A673 (cell line): Measurements from ENCODE around the gene NXNL1. TPM values are rescaled to one million over a fixed set of nuclear protein-coding genes. Genes with fewer than 3 reads are reported as not detected.

Experiments
- BruUV-seq: library from RNA; stranded (reverse); fragments of 400-500 nt; replicated peaks from 2 replicates; lab custom pipeline; 2021; lab: Mats Ljungman, UMichigan
- CTCF ChIA-PET: fragments of 300-600 bp; sonication (Branson Sonifier 250); formaldehyde crosslinking; loops from one replicate; lab custom pipeline; 2022; ENCODE audit warnings: antibody characterized with exemption; lab: Charles Lee
- POLR2A ChIA-PET: fragments of 300-600 bp; sonication (Branson Sonifier 250); formaldehyde crosslinking; loops from one replicate; lab custom pipeline; 2022; ENCODE audit warnings: antibody characterized with exemption; ENCODE audit not compliant: low non-redundant PET; lab: Charles Lee
- DNase-seq: peaks from one replicate; pipeline ENCODE4 v3.0.0-alpha.2; 2015; ENCODE audit warnings: low spot score
- H3K27ac ChIP-seq: fragments of 200-600 bp; sonication (generic); 2 replicates; pipeline ENCODE4 v1.5.1; 2016; ENCODE audit warnings: mixed run types, low read depth, mild to moderate bottlenecking, mixed read lengths, antibody characterized with exemption, low read length; ENCODE audit not compliant: poor library complexity, severe bottlenecking
- H3K27me3 ChIP-seq: fragments of 200-600 bp; sonication (generic); replicated peaks from 2 replicates; pipeline ENCODE4 v1.6.1; 2017; ENCODE audit warnings: mixed run types, low read depth, mild to moderate bottlenecking, mixed read lengths, antibody characterized with exemption, low read length; ENCODE audit not compliant: insufficient read depth, poor library complexity
- H3K36me3 ChIP-seq: fragments of 200-600 bp; sonication (generic); 2 replicates; pipeline ENCODE4 v1.6.1; 2016; ENCODE audit warnings: mixed run types, mild to moderate bottlenecking, mixed read lengths, antibody characterized with exemption, low read length; ENCODE audit not compliant: insufficient read depth, poor library complexity, severe bottlenecking
- H3K4me1 ChIP-seq: fragments of 200-600 bp; sonication (generic); 2 replicates; pipeline ENCODE4 v1.6.1; 2017; ENCODE audit warnings: mixed run types, mild to moderate bottlenecking, mixed read lengths, antibody characterized with exemption, low read length; ENCODE audit not compliant: insufficient read depth, poor library complexity, severe bottlenecking
- H3K4me3 ChIP-seq: fragments of 200-600 bp; sonication (generic); 2 replicates; pipeline ENCODE4 v1.5.1; 2016; ENCODE audit warnings: low read depth, mixed run types, mild to moderate bottlenecking, mixed read lengths, low read length; ENCODE audit not compliant: poor library complexity, severe bottlenecking
- H3K9me3 ChIP-seq: fragments of 200-600 bp; sonication (generic); 2 replicates; pipeline ENCODE4 v1.6.1; 2016; ENCODE audit warnings: mixed run types, low read depth, mild to moderate bottlenecking, mixed read lengths, antibody characterized with exemption, low read length; ENCODE audit not compliant: poor library complexity, severe bottlenecking
- EZH2 ChIP-seq: fragments of 200-600 bp; sonication (generic); IDR thresholded peaks from 2 replicates; pipeline ENCODE4 v1.6.1; 2017; ENCODE audit warnings: borderline replicate concordance, low read depth, mild to moderate bottlenecking, mixed read lengths, antibody characterized with exemption, low read length; ENCODE audit not compliant: poor library complexity, severe bottlenecking
- intact Hi-C: fragments of 100-400 bp; cut with micrococcal nuclease; formaldehyde crosslinking; loops from one replicate; pipeline ENCODE4 v1.10.0; 2022; ENCODE audit not compliant: unreplicated experiment
- total RNA-seq: library from RNA; stranded (reverse); gene quantifications from 2 replicates; pipeline ENCODE4 v1.2.3, GENCODE V29; 2021
- TF ChIP-seq, protein P1 (sequence below): fragments of 300-800, 200-600 bp; sonication (generic); conservative IDR thresholded peaks from 2 replicates; pipeline ENCODE4 v1.5.1; 2017; ENCODE audit warnings: low read depth, mild to moderate bottlenecking, antibody characterized with exemption, low read length, moderate library complexity, mixed read lengths

The NXNL1 gene
- total RNA-seq, 1 experiment from 2014 or later: not detected

DNA sequence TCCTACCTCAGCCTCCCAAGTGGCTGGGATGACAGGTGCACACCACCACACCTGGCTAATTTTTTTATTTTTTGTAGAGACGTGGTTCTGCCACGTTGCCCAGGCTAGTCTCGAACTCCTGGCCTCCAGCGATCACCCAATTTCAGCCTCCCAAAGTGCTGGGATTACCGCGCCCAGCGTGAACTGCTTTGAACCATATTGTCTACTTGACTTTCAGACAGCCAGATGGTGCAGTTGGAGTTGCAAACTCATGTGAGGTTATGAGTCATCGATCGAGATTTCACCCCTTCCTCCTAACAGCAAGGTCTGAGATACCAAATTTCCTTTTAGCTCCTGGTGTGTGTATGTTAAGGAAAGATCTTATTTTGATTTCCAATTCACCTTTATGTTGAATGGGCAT, 12.3 kb upstream of the NXNL1 start:
- ChIA-PET POLR2A (no interaction called here), CTCF (no interaction called here)
- DNase-seq: no peak
- Histone ChIP-seq H3K9me3 (no peaks in the 10 kb centered on the region), H3K27me3 (no peaks in the 10 kb centered on the region), H3K4me1 (peaks cover 4% of the 10 kb centered on the region), H3K27ac (no peak overlapping the region), H3K36me3 (no peaks in the 10 kb centered on the region), H3K4me3 (no peak overlapping the region)
- no TSS peak for BruUV-seq
- TF ChIP-seq, protein P1, sequence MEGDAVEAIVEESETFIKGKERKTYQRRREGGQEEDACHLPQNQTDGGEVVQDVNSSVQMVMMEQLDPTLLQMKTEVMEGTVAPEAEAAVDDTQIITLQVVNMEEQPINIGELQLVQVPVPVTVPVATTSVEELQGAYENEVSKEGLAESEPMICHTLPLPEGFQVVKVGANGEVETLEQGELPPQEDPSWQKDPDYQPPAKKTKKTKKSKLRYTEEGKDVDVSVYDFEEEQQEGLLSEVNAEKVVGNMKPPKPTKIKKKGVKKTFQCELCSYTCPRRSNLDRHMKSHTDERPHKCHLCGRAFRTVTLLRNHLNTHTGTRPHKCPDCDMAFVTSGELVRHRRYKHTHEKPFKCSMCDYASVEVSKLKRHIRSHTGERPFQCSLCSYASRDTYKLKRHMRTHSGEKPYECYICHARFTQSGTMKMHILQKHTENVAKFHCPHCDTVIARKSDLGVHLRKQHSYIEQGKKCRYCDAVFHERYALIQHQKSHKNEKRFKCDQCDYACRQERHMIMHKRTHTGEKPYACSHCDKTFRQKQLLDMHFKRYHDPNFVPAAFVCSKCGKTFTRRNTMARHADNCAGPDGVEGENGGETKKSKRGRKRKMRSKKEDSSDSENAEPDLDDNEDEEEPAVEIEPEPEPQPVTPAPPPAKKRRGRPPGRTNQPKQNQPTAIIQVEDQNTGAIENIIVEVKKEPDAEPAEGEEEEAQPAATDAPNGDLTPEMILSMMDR: no peak
- TF ChIP-seq EZH2: no peak
- intact Hi-C loops: no loop called here

DNA sequence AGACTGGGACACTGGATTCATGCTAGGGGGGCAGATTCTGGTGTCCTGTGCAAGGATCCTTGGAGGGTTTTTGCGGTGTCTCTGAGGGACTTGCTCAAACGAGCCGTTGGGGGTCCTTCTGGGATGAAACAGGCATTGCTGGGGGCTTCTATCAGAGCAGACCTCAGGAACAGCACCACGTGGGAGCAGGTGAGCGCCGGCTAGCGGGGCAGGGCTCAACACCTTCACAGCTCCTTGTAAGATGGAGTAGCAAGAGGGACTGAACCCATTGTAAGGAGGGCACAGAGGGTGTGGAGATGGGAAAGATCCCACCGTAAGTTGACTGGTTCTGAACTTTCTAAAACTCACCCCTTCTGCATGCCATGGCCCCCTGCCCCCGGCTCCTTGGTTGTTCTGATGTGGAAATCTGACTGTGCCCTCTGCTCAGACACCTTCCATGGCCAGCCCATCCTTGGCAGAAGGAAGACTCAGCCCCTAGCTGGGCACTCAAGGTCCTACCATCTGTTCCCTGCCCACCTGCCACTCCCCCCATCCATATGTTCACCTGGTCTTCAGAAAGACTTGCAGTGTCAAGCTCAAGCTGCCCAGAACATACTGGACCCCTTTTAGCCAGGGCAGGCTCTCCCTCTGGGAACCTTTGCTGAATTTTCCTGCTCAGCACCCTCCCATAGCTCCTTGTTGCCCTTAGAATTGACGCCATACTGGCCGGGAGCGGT, 10.8 kb upstream of the NXNL1 start:
- DNase-seq: no peak
- Histone ChIP-seq H3K4me3 (peak overlapping the region; percentile 84), H3K4me1 (peaks cover 4% of the 10 kb centered on the region), H3K36me3 (no peaks in the 10 kb centered on the region), H3K9me3 (no peaks in the 10 kb centered on the region), H3K27me3 (no peaks in the 10 kb centered on the region), H3K27ac (no peak overlapping the region)
- no TSS peak for BruUV-seq
- TF ChIP-seq, protein P1: no peak
- TF ChIP-seq EZH2: no peak
- intact Hi-C loops: no loop called here
- POLR2A ChIA-PET: no interaction called here
- CTCF ChIA-PET: interaction anchor here (0.6 kb wide), 2 partner anchors 134 to 295 kb away, joined by 3 to 7 read pairs; no protein-coding TSS in a partner anchor

DNA sequence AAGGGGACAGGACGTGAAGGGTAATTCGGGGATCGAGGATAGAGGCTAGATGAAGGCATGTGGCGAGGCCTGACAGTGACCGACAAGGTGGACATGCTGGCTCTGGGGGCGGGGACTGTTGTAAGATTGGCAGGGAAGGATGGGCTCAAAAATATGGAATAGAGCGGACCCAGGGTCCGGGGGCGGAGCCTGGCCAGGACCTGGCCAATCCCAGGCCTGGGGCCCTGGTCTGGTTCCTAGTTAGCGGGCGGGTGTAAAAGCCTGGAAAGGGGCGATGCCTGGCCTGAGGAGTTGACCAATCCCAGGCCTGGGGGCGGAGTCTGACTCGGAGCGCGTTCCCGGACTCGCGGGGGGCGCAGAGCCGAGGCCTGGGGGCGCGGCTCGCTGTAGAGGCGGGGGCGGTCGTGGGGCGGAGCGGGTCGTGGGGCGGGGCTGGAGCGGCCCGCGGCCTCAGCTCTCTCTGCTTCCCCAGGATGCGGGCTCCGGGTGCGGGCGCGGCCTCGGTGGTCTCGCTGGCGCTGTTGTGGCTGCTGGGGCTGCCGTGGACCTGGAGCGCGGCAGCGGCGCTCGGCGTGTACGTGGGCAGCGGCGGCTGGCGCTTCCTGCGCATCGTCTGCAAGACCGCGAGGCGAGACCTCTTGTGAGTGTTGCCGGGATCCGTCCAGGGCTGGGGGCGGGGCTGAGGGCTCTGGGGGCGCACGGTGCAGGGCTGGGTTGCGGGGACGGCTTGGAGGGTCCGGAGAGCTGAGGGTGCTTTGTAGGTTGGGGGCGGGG, 9.5 kb upstream of the NXNL1 start, which contains the start of gene SLC27A1:
SLC27A1 (plus strand) TSS at position 457 of the 774 bp plus-strand sequence; CDS start at position 474, 17 bp downstream.
- no TSS peak for BruUV-seq
- TF ChIP-seq, protein P1: no peak
- TF ChIP-seq EZH2: no peak
- H3K27me3 ChIP-seq: no peaks in the 10 kb centered on the region
- CTCF ChIA-PET: no interaction called here
- intact Hi-C loops: no loop called here
- no peaks in the 10 kb centered on the region for H3K36me3 ChIP-seq
- H3K9me3 ChIP-seq: no peaks in the 10 kb centered on the region
- peak within 1 kb of the TSS; percentile 84 for H3K4me3 ChIP-seq
- H3K4me1 ChIP-seq: peaks cover 8% of the 10 kb centered on the region
- H3K27ac ChIP-seq: peak within 1 kb of the TSS; percentile 63
- peak; percentile 100 for DNase-seq
- POLR2A ChIA-PET: no interaction called here
